ENCODE results near the gene RIPOR3.
"Not testable (repeated sequence)": the region's sequence is repeated elsewhere in the genome, so short reads cannot be mapped to it uniquely, and the experiment has no call there.

RIPOR3 gene

GRCh38 chr20:50724851-50725723 lies 33.7 kb upstream of the RIPOR3 start:
- no peak for DNase-seq

- no peak for DNase-seq
Observed at GRCh38 chr20:50724112-50724725, 32.9 kb upstream of the RIPOR3 start.

- no peak for DNase-seq
Observed at GRCh38 chr20:50723672-50724071, 32.3 kb upstream of the RIPOR3 start.

- DNase-seq = no peak
Observed at GRCh38 chr20:50722424-50723155, 31.2 kb upstream of the RIPOR3 start.

GRCh38 chr20:50721881-50722281 lies 30.5 kb upstream of the RIPOR3 start:
- no peak for DNase-seq

GRCh38 chr20:50720582-50720981 lies 29.2 kb upstream of the RIPOR3 start:
- DNase-seq = no peak

- DNase-seq = no peak
Observed at GRCh38 chr20:50720026-50720425, 28.7 kb upstream of the RIPOR3 start.

GRCh38 chr20:50719328-50719727 lies 28.0 kb upstream of the RIPOR3 start:
- DNase-seq = no peak

- no peak for DNase-seq
Observed at GRCh38 chr20:50717974-50718761, 26.8 kb upstream of the RIPOR3 start.

GRCh38 chr20:50717312-50717711 lies 26.0 kb upstream of the RIPOR3 start:
- DNase-seq = no peak

- DNase-seq = no peak
Observed at GRCh38 chr20:50716518-50716917, 25.2 kb upstream of the RIPOR3 start.

- no peak for DNase-seq
Observed at GRCh38 chr20:50715694-50716093, 24.4 kb upstream of the RIPOR3 start.

- DNase-seq = not testable (repeated sequence)
Observed at GRCh38 chr20:50714426-50714825, 23.1 kb upstream of the RIPOR3 start.

- DNase-seq = no peak
Observed at GRCh38 chr20:50713657-50714101, 22.3 kb upstream of the RIPOR3 start.

- no peak for DNase-seq
Observed at GRCh38 chr20:50712771-50713656, 21.7 kb upstream of the RIPOR3 start.

- DNase-seq = no peak
Observed at GRCh38 chr20:50711113-50711825, 19.9 kb upstream of the RIPOR3 start.

- DNase-seq = no peak
Observed at GRCh38 chr20:50710492-50711063, 19.2 kb upstream of the RIPOR3 start.

GRCh38 chr20:50709636-50709973 lies 18.3 kb upstream of the RIPOR3 start:
- DNase-seq = no peak

GRCh38 chr20:50708845-50709635 lies 17.7 kb upstream of the RIPOR3 start:
- no peak for DNase-seq

GRCh38 chr20:50704971-50705370 lies 13.6 kb upstream of the RIPOR3 start:
- no peak for DNase-seq

All from activated T-cell treated with anti-CD3 and anti-CD28 coated beads, Interleukin-2, amount 50 U/mL, for 1 hour (primary cell).